SH-SY5Y (cell line): Measurements from ENCODE around the gene MRGPRG.

Experiments
- GATA2 ChIP-seq: IDR thresholded peaks from 2 replicates; pipeline ENCODE4 v1.6.1; 2011; ENCODE audit warnings: mild to moderate bottlenecking, low read depth, low read length
- GATA3 ChIP-seq: IDR thresholded peaks from 2 replicates; pipeline ENCODE4 v1.6.1; 2011; ENCODE audit warnings: low read depth, mild to moderate bottlenecking, low read length, moderate library complexity

DNA sequence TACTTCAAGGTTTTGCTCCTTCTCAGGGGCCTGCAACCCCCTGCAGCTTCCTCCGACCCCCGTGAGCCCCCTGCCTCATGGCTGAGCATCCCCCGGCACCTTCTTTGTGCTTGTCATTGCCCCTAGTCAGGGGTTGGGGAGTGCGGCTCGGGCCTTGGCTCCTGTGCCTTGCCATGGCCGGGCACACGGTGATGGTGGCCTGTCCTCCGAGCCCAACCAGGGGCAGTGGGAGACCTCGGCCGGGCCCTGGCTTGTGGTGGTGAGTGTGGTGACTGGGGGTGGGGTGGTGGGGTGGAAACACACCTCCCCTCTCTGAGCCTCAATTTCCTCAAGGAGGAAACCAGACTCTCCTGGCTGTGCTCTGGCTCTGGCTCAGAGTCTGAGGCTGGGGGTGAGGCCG lies 1.5 kb upstream of the MRGPRG start:
- TF ChIP-seq GATA2 (no peak), GATA3 (no peak)
